SH-SY5Y (cell line): ENCODE measurements around the gene ALPP.

Experiments
- GATA2 ChIP-seq: IDR thresholded peaks from 2 replicates; pipeline ENCODE4 v1.6.1; 2011; ENCODE audit warnings: mild to moderate bottlenecking, low read depth, low read length
- GATA3 ChIP-seq: IDR thresholded peaks from 2 replicates; pipeline ENCODE4 v1.6.1; 2011; ENCODE audit warnings: low read depth, mild to moderate bottlenecking, low read length, moderate library complexity

GRCh38 chr2:232412986-232413385, 34.4 kb downstream of the ALPP start:
- TF ChIP-seq GATA3, result no peak
- no peak for TF ChIP-seq GATA2
